ENCODE data around the gene PINLYP. TPM values are rescaled to one million over a fixed set of nuclear protein-coding genes. Genes with fewer than 3 reads are reported as not detected.

The PINLYP gene
- total RNA-seq, 1 experiment from 2014 or later: 11.9 TPM

DNA sequence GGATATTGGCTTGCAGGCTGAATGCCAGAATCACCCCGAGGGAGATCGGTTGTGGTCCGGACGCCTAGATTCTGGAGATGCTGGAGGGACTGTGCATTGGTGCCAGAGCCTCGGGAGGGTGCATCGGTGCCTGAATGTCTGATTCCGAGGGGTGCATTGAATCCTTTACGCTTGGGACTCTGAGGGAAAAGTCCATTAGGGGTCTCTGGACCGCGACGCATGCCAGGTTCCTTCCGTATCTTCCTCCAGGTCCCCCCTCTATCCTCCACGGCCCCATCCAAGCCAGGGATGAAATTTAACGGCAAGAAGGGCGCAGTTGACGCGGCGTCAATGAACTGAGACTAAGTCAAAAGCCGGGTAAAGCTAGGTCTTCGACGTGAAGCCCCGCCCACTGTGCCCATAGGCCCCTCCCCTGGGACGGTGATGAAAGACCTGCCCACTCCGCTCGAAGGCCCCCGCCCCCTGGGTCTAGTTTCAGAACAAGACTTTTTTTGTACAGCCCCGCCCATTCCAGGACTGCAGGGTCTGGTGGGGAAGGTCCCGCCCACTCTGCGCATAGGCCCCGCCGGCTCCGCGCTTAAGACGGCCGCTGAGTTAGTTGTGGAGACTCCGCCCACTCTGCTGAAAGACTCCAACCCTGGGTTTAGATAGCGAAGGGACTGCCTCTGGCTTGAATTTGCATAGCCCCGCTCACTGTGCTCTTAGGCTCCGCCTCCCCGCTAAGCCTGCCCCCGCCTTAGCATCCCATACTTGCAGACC, 41.9 kb upstream of the PINLYP start:
- H2BK5ac ChIP-seq (ENCODE audit: insufficient read length, low read length): no peak overlapping the region
- peaks cover 5% of the 10 kb centered on the region for H3K23me2 ChIP-seq (ENCODE audit: insufficient read length, low read depth, low read length, poor library complexity, severe bottlenecking)
- no peak overlapping the region for H2BK12ac ChIP-seq (ENCODE audit: insufficient read length, low read depth, low read length)
- H3K9ac ChIP-seq (ENCODE audit: extremely low read depth, insufficient read length, low read length): no peak overlapping the region
- no peaks in the 10 kb centered on the region for H3K4me1 ChIP-seq (ENCODE audit: insufficient read depth, low read length)
- no CpG with 5 or more reads among the region's 41 CpGs for WGBS (ENCODE audit: extremely low coverage, insufficient read length, low lambda C conversion rate)
- H3K9me3 ChIP-seq (ENCODE audit: control insufficient read depth, low read depth, low read length): no peaks in the 10 kb centered on the region
- H2BK20ac ChIP-seq (ENCODE audit: low read depth, low read length, poor library complexity, severe bottlenecking): no peak overlapping the region
- Mint-ChIP-seq H3K36me3 (ENCODE audit: insufficient read depth in 1 of 3, low read depth in 3 of 3) (peaks cover 8 to 23% (median 15%) of the 10 kb centered on the region in 3 experiments), H3K4me1 (peaks cover 15 to 19% of the 10 kb centered on the region in 2 experiments), H3K27ac (peak overlapping the region; percentile 97 to 99 (median 98)), H3K27me3 (ENCODE audit: low read depth) (peaks cover 10% of the 10 kb centered on the region), H3K9me3 (no peaks in the 10 kb centered on the region; a peak in 1 of 5 replicates), H3K4me3 (peak overlapping the region; percentile 79 to 97)
- H3K27me3 ChIP-seq (ENCODE audit: insufficient read depth, low read length): no peaks in the 10 kb centered on the region
- H3K14ac ChIP-seq (ENCODE audit: insufficient read depth, low read length): no peak overlapping the region
- no peak overlapping the region for H4K8ac ChIP-seq (replicated peaks; ENCODE audit: insufficient read length, low read depth, low read length)
- no peaks in the 10 kb centered on the region for H3K79me1 ChIP-seq (ENCODE audit: insufficient read depth, low read depth, low read length, poor library complexity, severe bottlenecking)
- no peak overlapping the region for H3K18ac ChIP-seq (ENCODE audit: insufficient read length, low read depth, low read length)
- no peak overlapping the region for H3K27ac ChIP-seq (ENCODE audit: insufficient read length, low read depth, low read length)
- peak; percentile 99 for DNase-seq
- H3K4ac ChIP-seq (ENCODE audit: low read depth, low read length): no peak overlapping the region
- no peak overlapping the region for H3K56ac ChIP-seq (ENCODE audit: insufficient read length, low read depth, low read length)
- TF ChIP-seq, protein P1, sequence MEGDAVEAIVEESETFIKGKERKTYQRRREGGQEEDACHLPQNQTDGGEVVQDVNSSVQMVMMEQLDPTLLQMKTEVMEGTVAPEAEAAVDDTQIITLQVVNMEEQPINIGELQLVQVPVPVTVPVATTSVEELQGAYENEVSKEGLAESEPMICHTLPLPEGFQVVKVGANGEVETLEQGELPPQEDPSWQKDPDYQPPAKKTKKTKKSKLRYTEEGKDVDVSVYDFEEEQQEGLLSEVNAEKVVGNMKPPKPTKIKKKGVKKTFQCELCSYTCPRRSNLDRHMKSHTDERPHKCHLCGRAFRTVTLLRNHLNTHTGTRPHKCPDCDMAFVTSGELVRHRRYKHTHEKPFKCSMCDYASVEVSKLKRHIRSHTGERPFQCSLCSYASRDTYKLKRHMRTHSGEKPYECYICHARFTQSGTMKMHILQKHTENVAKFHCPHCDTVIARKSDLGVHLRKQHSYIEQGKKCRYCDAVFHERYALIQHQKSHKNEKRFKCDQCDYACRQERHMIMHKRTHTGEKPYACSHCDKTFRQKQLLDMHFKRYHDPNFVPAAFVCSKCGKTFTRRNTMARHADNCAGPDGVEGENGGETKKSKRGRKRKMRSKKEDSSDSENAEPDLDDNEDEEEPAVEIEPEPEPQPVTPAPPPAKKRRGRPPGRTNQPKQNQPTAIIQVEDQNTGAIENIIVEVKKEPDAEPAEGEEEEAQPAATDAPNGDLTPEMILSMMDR (conservative IDR thresholded peaks at IDR 0.05): no peak
- no peak overlapping the region for H4K5ac ChIP-seq (ENCODE audit: insufficient read length, low read depth, low read length)
- H3T11ph ChIP-seq (ENCODE audit: low read length): no peak overlapping the region
- H3K4me2 ChIP-seq (ENCODE audit: insufficient read depth, insufficient read length, low read length): peak overlapping the region; percentile 56
- H2AK5ac ChIP-seq (ENCODE audit: insufficient read length, low read length): no peak overlapping the region
- no peak overlapping the region for H3K23ac ChIP-seq (ENCODE audit: insufficient read length, low read depth, low read length)
- no peaks in the 10 kb centered on the region for H3K79me2 ChIP-seq (ENCODE audit: insufficient read depth, low read length)
- H2BK120ac ChIP-seq (ENCODE audit: low read depth, low read length, poor library complexity, severe bottlenecking): no peak overlapping the region
- H4K20me1 ChIP-seq (ENCODE audit: control insufficient read depth, insufficient read depth, insufficient read length): no peaks in the 10 kb centered on the region
- H2BK15ac ChIP-seq (ENCODE audit: low read depth, low read length): no peak overlapping the region
- H2AFZ ChIP-seq (ENCODE audit: low read length): no peak overlapping the region
- H4K91ac ChIP-seq (ENCODE audit: insufficient read length, low read depth, low read length): no peak overlapping the region

All from H9 (cell line).